HEK293 (cell line): ENCODE data around the gene MECP2.

Experiments used
- CTCF ChIA-PET: fragments of 350-600 bp; formaldehyde crosslinking; extraction: SDS; loops from one replicate; lab custom pipeline; 2021; ENCODE audit warnings: antibody characterized with exemption; lab: Yijun Ruan, JAX
- POLR2A ChIA-PET: fragments of 300-600 bp; formaldehyde crosslinking; extraction: SDS; loops from one replicate; lab custom pipeline; 2020; ENCODE audit warnings: antibody characterized with exemption, inconsistent platforms; lab: Yijun Ruan, JAX
- H3K27ac ChIP-seq: fragments of 200-500 bp; sonication (Bioruptor generic); 2 replicates; pipeline ENCODE4 v1.5.1; 2014; ENCODE audit warnings: low read depth, low read length, control low read depth, inconsistent platforms; ENCODE audit errors: extremely low read depth
- H3K36me3 ChIP-seq, 2 experiments: fragments of 200-500 bp in 1 of 2; sonication (Bioruptor generic) in 1 of 2; 1 replicate in 1 of 2; 2 replicates in 1 of 2; pipeline ENCODE4 v1.5.1; 2014 to 2017; ENCODE audit warnings: inconsistent platforms in 2 of 2, low read length in 2 of 2; ENCODE audit not compliant: control insufficient read depth in 2 of 2, insufficient read depth in 1 of 2
- H3K4me1 ChIP-seq: fragments of 200-500 bp; sonication (Bioruptor generic); 2 replicates; pipeline ENCODE4 v1.5.1; 2014; ENCODE audit warnings: mild to moderate bottlenecking, low read length, inconsistent platforms; ENCODE audit not compliant: control insufficient read depth, insufficient read depth
- H3K4me3 ChIP-seq: 2 replicates; pipeline ENCODE4 v1.5.1; 2011; ENCODE audit warnings: low read depth, mild to moderate bottlenecking, control low read depth, low read length, moderate library complexity
- H3K9me3 ChIP-seq: fragments of 200-500 bp; sonication (Bioruptor generic); 2 replicates; pipeline ENCODE4 v1.5.1; 2014; ENCODE audit warnings: low read depth, low read length, inconsistent platforms; ENCODE audit not compliant: control insufficient read depth, insufficient read depth
- PRDM1 ChIP-seq: fragments of 450-650 bp; formaldehyde crosslinking; IDR thresholded peaks from 2 replicates; pipeline ENCODE4; 2016; ENCODE audit warnings: missing biosample characterization, missing genetic modification characterization
- REPIN1 ChIP-seq: fragments of 450-650 bp; formaldehyde crosslinking; IDR thresholded peaks from 2 replicates; pipeline ENCODE4 v1.5.1; 2017; ENCODE audit warnings: missing biosample characterization, missing genetic modification characterization, low read depth
- SCRT2 ChIP-seq: fragments of 450-650 bp; formaldehyde crosslinking; IDR thresholded peaks from 2 replicates; pipeline ENCODE4 v1.5.1; 2016; ENCODE audit warnings: missing biosample characterization, missing genetic modification characterization
- SETDB1 ChIP-seq: IDR thresholded peaks from one replicate; pipeline ENCODE4 v1.6.1; 2017; ENCODE audit warnings: mild to moderate bottlenecking, low read length, moderate library complexity, mixed read lengths; ENCODE audit not compliant: insufficient read length
- ZEB2 ChIP-seq: fragments of 450-650 bp; formaldehyde crosslinking; IDR thresholded peaks from 2 replicates; pipeline ENCODE4 v1.5.1; 2016; ENCODE audit warnings: missing biosample characterization, missing genetic modification characterization
- ZNF121 ChIP-seq: fragments of 450-650 bp; formaldehyde crosslinking; IDR thresholded peaks from 2 replicates; pipeline ENCODE4 v1.5.1; 2016; ENCODE audit warnings: missing biosample characterization, missing genetic modification characterization
- ZNF138 ChIP-seq: fragments of 450-650 bp; formaldehyde crosslinking; IDR thresholded peaks from 2 replicates; pipeline ENCODE4 v1.5.1; 2016; ENCODE audit warnings: missing biosample characterization, missing genetic modification characterization, borderline replicate concordance
- ZNF140 ChIP-seq: fragments of 450-650 bp; formaldehyde crosslinking; IDR thresholded peaks from 2 replicates; pipeline ENCODE4 v1.5.1; 2016; ENCODE audit warnings: missing biosample characterization, missing genetic modification characterization
- ZNF19 ChIP-seq: fragments of 450-650 bp; formaldehyde crosslinking; IDR thresholded peaks from 2 replicates; pipeline ENCODE4; 2016; ENCODE audit warnings: missing biosample characterization, missing genetic modification characterization, low read depth
- ZNF202 ChIP-seq: fragments of 450-650 bp; formaldehyde crosslinking; IDR thresholded peaks from 2 replicates; pipeline ENCODE4 v1.5.1; 2016; ENCODE audit warnings: missing biosample characterization, missing genetic modification characterization, borderline replicate concordance
- ZNF239 ChIP-seq: fragments of 450-650 bp; formaldehyde crosslinking; IDR thresholded peaks from 2 replicates; pipeline ENCODE4 v1.5.1; 2016; ENCODE audit warnings: missing biosample characterization, missing genetic modification characterization
- ZNF274 ChIP-seq, 2 experiments: fragments of 200-500 bp in 1 of 2; fragments of 450-650 bp in 1 of 2; sonication (Bioruptor generic) in 1 of 2; formaldehyde crosslinking in 1 of 2; IDR thresholded peaks; 2 replicates each; pipeline versions ENCODE4 v1.5.1 to v1.6.1; 2014 to 2016; ENCODE audit warnings: borderline replicate concordance in 1 of 2, inconsistent platforms in 1 of 2, low read length in 1 of 2, missing biosample characterization in 1 of 2, missing genetic modification characterization in 1 of 2
- ZNF292 ChIP-seq: fragments of 450-650 bp; formaldehyde crosslinking; IDR thresholded peaks from 2 replicates; pipeline ENCODE4 v1.5.1; 2016; ENCODE audit warnings: low read depth, missing biosample characterization, missing genetic modification characterization, borderline replicate concordance
- ZNF416 ChIP-seq: fragments of 450-650 bp; formaldehyde crosslinking; IDR thresholded peaks from 2 replicates; pipeline ENCODE4 v1.5.1; 2016; ENCODE audit warnings: missing biosample characterization, missing genetic modification characterization
- ZNF488 ChIP-seq: fragments of 450-650 bp; formaldehyde crosslinking; IDR thresholded peaks from 2 replicates; pipeline ENCODE4 v1.5.1; 2016; ENCODE audit warnings: missing biosample characterization, missing genetic modification characterization
- ZNF521 ChIP-seq: fragments of 450-650 bp; formaldehyde crosslinking; IDR thresholded peaks from 2 replicates; pipeline ENCODE4 v1.5.1; 2017; ENCODE audit warnings: missing biosample characterization, mild to moderate bottlenecking, missing genetic modification characterization
- ZNF560 ChIP-seq: fragments of 450-650 bp; formaldehyde crosslinking; IDR thresholded peaks from 2 replicates; pipeline ENCODE4 v1.5.1; 2017; ENCODE audit warnings: missing biosample characterization, missing genetic modification characterization, borderline replicate concordance
- ZNF624 ChIP-seq: fragments of 450-650 bp; formaldehyde crosslinking; IDR thresholded peaks from 2 replicates; pipeline ENCODE4 v1.5.1; 2017; ENCODE audit warnings: missing biosample characterization, missing genetic modification characterization
- ZNF626 ChIP-seq: fragments of 450-650 bp; sonication (Bioruptor Pico); formaldehyde crosslinking; IDR thresholded peaks from 2 replicates; pipeline ENCODE4 v1.5.1; 2018; ENCODE audit warnings: missing biosample characterization, missing genetic modification characterization, inconsistent platforms
- ZNF776 ChIP-seq: fragments of 450-650 bp; formaldehyde crosslinking; IDR thresholded peaks from 2 replicates; pipeline ENCODE4 v1.5.0; 2017; ENCODE audit warnings: missing biosample characterization, missing genetic modification characterization, borderline replicate concordance
- ZNF777 ChIP-seq: fragments of 450-650 bp; formaldehyde crosslinking; IDR thresholded peaks from 2 replicates; pipeline ENCODE4 v1.5.1; 2017; ENCODE audit warnings: missing biosample characterization, missing genetic modification characterization, borderline replicate concordance
- ZNF785 ChIP-seq: fragments of 450-650 bp; formaldehyde crosslinking; IDR thresholded peaks from 2 replicates; pipeline ENCODE4 v1.5.1; 2016; ENCODE audit warnings: missing biosample characterization, missing genetic modification characterization
- ZNF791 ChIP-seq: fragments of 450-650 bp; formaldehyde crosslinking; IDR thresholded peaks from 2 replicates; pipeline ENCODE4 v1.5.1; 2016; ENCODE audit warnings: missing biosample characterization, missing genetic modification characterization
- ZNF837 ChIP-seq: fragments of 450-650 bp; formaldehyde crosslinking; IDR thresholded peaks from 2 replicates; pipeline ENCODE4 v1.5.1; 2016; ENCODE audit warnings: missing biosample characterization, missing genetic modification characterization
- TF ChIP-seq, protein P1 (sequence below): fragments of 450-650 bp; formaldehyde crosslinking; IDR thresholded peaks from 2 replicates; pipeline ENCODE4 v1.5.1; 2016; ENCODE audit warnings: missing biosample characterization, missing genetic modification characterization
- TF ChIP-seq, protein P2 (sequence below): fragments of 450-650 bp; formaldehyde crosslinking; IDR thresholded peaks from 2 replicates; pipeline ENCODE4 v1.5.1; 2016; ENCODE audit warnings: missing biosample characterization, missing genetic modification characterization

Gene MECP2

DNA sequence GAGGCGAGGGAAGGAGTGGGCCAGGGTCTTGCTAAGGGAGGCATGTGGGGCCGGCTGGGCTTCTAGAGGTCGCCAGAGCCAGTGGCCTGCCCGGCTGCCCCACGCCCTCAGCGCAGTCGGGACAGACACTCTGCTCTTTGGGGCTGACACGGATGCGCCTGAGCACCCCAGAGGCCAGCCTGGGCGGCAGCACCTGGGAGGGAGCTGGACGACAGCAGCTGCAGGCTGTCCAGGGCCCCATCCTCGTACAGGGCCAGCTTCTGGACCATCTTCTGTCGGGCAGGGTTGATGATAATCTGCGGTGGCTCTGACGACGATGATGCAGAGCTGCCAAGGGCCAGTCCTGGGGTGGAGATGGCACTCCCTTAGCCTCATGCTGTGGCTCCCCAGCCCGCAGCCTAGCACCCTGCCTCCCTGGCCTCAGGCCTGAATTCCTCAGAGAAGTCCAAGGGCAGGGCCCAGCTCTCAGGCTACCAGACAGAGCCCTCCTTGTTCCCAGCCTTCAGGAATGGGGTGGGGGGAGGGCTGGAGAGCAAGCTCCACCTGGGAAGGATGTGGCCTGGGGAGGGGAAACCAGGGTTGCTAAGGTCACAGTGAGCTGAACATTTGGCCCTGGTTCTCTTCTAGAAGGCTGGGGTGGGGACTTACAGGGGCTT lies 85.1 kb downstream of the MECP2 start (continued):
- TF ChIP-seq ZNF488 = no peak
- TF ChIP-seq ZNF791 (tag by site-specific recombination) = no peak
- no peak for TF ChIP-seq REPIN1 (tag by site-specific recombination)

DNA sequence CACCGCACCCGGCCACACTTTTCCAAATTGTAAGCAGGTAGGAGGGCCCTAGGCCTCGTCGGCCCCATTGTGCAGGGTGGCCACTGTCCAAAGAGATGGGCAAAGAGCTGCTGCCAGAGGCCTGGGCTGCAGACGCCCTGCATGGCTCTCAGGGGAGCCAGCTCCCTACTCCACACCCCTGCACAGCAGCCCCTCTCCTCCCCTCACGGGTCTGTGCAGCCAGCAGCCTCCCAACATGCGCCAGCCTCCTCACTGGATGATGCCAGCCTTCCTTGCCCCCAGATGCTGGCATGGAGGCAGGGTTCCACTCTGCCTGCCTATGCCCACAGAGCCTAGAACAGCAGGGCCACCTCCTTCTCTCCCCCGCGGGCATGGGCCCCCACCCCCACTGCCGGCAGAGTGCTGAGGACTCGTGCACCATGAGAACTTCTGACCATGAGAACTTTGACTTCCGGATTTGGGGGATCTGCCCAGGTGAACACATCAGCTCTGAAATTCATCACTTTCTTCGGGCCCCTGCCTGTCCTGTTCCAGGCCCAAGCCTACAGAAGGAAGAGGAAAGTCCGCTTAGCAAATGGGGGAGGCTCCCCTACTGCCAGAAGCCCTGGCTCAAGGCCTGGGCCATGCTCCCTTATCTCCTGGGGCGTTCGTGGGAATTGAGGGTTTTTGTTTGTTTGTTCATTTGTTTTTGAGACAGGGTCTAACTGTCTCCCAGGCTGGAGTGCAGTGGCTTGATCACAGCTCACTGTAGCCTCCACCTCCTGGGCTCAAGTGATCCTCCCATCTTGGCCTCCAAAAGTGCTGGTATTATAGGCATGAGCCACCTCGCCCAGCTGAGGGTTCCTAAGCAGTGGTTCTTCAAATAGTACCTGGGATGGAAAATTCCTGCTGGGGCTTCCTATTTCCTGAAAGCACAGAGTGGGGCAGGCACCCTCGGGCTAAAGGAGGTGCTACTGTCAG lies 85.9 kb downstream of the MECP2 start:
- Histone ChIP-seq H3K4me3 (no peak overlapping the region), H3K9me3 (no peaks in the 10 kb centered on the region), H3K27ac (no peak overlapping the region), H3K4me1 (no peaks in the 10 kb centered on the region), H3K36me3 (peaks cover 3 to 71% of the 10 kb centered on the region in 2 experiments; a peak in 2 of 3 replicates)
- ChIA-PET CTCF (interaction anchor here (0.8 to 3.9 kb wide), 8 partner anchors 9 to 522 kb away, joined by 3 to 35 read pairs (median 14); no protein-coding TSS in a partner anchor), POLR2A (interaction anchor here (4.6 kb wide), 1 partner anchor 41 kb away, joined by 21 read pairs; the partner anchor contains the start of genes HCFC1 and TMEM187)
- TF ChIP-seq ZNF202 (tag by site-specific recombination) = no peak
- no peak for TF ChIP-seq ZNF626 (tag by site-specific recombination)
- no peak for TF ChIP-seq ZNF239 (tag by site-specific recombination)
- TF ChIP-seq ZNF19 (tag by site-specific recombination) = no peak
- no peak for TF ChIP-seq ZNF777
- TF ChIP-seq, protein P1, sequence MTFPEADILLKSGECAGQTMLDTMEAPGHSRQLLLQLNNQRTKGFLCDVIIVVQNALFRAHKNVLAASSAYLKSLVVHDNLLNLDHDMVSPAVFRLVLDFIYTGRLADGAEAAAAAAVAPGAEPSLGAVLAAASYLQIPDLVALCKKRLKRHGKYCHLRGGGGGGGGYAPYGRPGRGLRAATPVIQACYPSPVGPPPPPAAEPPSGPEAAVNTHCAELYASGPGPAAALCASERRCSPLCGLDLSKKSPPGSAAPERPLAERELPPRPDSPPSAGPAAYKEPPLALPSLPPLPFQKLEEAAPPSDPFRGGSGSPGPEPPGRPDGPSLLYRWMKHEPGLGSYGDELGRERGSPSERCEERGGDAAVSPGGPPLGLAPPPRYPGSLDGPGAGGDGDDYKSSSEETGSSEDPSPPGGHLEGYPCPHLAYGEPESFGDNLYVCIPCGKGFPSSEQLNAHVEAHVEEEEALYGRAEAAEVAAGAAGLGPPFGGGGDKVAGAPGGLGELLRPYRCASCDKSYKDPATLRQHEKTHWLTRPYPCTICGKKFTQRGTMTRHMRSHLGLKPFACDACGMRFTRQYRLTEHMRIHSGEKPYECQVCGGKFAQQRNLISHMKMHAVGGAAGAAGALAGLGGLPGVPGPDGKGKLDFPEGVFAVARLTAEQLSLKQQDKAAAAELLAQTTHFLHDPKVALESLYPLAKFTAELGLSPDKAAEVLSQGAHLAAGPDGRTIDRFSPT (tag by site-specific recombination) = peak; percentile 44; the same call in 1 of the 2 replicates

DNA sequence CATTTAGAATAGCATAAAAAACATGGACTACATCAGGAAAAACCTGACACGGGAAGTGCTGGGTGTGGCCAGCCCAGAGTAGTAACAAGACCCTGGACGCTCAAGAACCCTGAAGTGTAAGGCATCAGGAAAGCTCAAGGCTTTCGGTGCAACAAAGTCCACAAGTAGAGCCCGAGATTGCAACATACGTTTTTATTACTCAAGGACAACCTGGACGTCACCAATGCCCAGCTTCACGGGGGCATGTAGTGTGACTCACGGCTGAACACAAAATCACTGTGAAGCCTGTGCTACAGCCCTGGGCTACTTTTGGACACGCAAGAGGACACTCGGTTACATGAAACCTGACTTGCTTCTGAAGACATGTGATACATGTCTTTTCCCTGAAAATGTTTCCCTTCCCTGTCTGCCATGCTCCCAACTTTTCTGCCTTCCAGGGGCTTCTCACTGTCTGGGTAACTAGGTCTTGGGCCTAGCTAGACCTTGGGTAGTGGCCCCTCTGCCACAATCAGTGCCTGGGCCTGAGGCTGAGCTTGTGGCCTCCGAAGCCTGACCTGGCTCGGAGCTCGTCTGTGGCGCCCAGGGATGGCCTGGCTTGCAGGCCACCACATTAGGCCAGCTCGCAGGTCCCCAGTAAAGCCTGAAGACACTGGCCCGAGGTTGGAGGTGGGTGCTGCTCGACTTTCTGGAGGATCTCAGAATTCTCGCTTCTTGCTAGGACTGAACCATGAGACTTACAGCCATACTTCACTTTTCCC lies 87.0 kb downstream of the MECP2 start:
- no peaks in the 10 kb centered on the region for H3K4me1 ChIP-seq
- no peak overlapping the region for H3K4me3 ChIP-seq
- CTCF ChIA-PET = interaction anchor here (1.1 kb wide), 2 partner anchors 17 to 531 kb away, joined by 4 read pairs; no protein-coding TSS in a partner anchor
- peaks cover 3 to 59% of the 10 kb centered on the region in 2 experiments; a peak in 2 of 3 replicates for H3K36me3 ChIP-seq
- H3K27ac ChIP-seq = no peak overlapping the region
- H3K9me3 ChIP-seq = no peaks in the 10 kb centered on the region
- POLR2A ChIA-PET = interaction anchor here (1.3 to 4.6 kb wide), 2 partner anchors 14 to 39 kb away, joined by 3 to 21 read pairs; partner anchors contain the start of genes HCFC1 and TMEM187
- TF ChIP-seq, protein P2, sequence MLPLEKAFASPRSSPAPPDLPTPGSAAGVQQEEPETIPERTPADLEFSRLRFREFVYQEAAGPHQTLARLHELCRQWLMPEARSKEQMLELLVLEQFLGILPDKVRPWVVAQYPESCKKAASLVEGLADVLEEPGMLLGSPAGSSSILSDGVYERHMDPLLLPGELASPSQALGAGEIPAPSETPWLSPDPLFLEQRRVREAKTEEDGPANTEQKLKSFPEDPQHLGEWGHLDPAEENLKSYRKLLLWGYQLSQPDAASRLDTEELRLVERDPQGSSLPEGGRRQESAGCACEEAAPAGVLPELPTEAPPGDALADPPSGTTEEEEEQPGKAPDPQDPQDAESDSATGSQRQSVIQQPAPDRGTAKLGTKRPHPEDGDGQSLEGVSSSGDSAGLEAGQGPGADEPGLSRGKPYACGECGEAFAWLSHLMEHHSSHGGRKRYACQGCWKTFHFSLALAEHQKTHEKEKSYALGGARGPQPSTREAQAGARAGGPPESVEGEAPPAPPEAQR (tag by site-specific recombination) = no peak
- TF ChIP-seq ZNF292 (tag by site-specific recombination) (no peak), SCRT2 (no peak), ZNF521 (tag by site-specific recombination) (no peak), ZNF624 (tag by site-specific recombination) (no peak), ZNF776 (tag by site-specific recombination) (no peak), ZNF140 (tag by site-specific recombination) (no peak), ZNF785 (tag by site-specific recombination) (no peak), PRDM1 (tag by site-specific recombination) (no peak), ZNF274 (IDR thresholded peaks at IDR 0.05; ENCODE audit: low read length) (no peak), ZNF274 (tag by site-specific recombination; IDR thresholded peaks at IDR 0.05; ENCODE audit: borderline replicate concordance) (no peak), SETDB1 (no peak), ZNF560 (tag by site-specific recombination) (no peak), ZNF121 (tag by site-specific recombination) (no peak), ZNF416 (tag by site-specific recombination) (no peak), ZNF138 (tag by site-specific recombination) (no peak), ZNF837 (no peak), ZEB2 (tag by site-specific recombination) (no peak)
